ENCODE measurements around the gene GALNT10. TPM values are rescaled to one million over a fixed set of nuclear protein-coding genes. Genes with fewer than 3 reads are reported as not detected.
A peak's percentile ranks its signal among the peaks of the same experiment; 100 is the strongest.

The GALNT10 gene
- total RNA-seq, 1 donor from 2014 or later: 4.8 TPM

DNA sequence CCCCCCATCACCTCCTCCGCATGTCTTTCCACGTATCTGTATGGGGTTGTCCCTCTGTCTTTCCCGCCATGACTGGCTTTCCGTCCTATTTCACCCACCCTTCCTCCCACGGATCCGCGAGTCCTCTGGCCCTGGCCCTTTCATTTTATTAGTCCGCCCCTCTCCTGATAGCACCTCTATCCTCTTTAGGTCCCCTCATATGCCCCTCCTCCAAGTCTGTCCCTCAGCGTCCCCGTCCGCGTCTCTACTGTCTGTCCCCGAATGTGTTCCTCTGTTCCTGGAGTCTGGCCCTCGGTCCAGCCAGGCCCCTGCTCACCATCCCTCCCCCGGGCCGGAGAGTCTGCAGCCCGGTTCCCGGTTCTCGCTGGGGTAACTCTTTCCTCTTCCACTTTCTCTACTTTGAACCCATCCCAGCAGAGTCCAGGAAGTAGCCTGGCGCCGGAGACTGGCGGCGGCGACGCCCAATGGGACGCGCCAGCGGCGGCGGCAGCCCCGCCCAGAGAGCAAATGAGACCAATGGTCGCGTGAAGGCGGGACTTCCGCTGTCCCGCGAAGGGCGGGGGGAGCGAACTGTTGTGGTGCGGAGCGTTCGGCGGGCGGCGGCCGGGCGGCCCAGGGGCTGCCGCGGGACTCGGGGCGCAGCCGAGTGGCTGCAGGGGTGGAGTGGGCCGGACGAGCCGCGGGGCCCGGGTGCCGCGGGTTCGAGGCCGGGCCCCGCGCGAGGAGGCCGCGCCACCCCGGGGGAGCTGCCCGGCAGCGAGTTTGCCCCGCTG, 255.1 kb downstream of the GALNT10 start, which contains the start of gene SAP30L:
TSS of gene SAP30L (plus strand) at position 576 of the 773 bp plus-strand sequence. CDS start 608 bp downstream, outside the sequence.
- TF ChIP-seq, protein P1, sequence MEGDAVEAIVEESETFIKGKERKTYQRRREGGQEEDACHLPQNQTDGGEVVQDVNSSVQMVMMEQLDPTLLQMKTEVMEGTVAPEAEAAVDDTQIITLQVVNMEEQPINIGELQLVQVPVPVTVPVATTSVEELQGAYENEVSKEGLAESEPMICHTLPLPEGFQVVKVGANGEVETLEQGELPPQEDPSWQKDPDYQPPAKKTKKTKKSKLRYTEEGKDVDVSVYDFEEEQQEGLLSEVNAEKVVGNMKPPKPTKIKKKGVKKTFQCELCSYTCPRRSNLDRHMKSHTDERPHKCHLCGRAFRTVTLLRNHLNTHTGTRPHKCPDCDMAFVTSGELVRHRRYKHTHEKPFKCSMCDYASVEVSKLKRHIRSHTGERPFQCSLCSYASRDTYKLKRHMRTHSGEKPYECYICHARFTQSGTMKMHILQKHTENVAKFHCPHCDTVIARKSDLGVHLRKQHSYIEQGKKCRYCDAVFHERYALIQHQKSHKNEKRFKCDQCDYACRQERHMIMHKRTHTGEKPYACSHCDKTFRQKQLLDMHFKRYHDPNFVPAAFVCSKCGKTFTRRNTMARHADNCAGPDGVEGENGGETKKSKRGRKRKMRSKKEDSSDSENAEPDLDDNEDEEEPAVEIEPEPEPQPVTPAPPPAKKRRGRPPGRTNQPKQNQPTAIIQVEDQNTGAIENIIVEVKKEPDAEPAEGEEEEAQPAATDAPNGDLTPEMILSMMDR (IDR thresholded peaks at IDR 0.05; ENCODE audit: partially characterized antibody, unreplicated experiment): no peak
- peak; percentile 96 for DNase-seq
- Mint-ChIP-seq H3K27ac (ENCODE audit: unreplicated experiment) (no peak within 1 kb of the TSS), H3K9me3 (ENCODE audit: unreplicated experiment) (peaks cover 2% of the 10 kb centered on the region), H3K36me3 (ENCODE audit: unreplicated experiment) (no peaks in the 10 kb centered on the region), H3K4me3 (ENCODE audit: unreplicated experiment) (peak within 1 kb of the TSS; percentile 96), H3K27me3 (ENCODE audit: unreplicated experiment) (no peaks in the 10 kb centered on the region), H3K4me1 (ENCODE audit: low read depth, unreplicated experiment) (peaks cover 12% of the 10 kb centered on the region)

DNA sequence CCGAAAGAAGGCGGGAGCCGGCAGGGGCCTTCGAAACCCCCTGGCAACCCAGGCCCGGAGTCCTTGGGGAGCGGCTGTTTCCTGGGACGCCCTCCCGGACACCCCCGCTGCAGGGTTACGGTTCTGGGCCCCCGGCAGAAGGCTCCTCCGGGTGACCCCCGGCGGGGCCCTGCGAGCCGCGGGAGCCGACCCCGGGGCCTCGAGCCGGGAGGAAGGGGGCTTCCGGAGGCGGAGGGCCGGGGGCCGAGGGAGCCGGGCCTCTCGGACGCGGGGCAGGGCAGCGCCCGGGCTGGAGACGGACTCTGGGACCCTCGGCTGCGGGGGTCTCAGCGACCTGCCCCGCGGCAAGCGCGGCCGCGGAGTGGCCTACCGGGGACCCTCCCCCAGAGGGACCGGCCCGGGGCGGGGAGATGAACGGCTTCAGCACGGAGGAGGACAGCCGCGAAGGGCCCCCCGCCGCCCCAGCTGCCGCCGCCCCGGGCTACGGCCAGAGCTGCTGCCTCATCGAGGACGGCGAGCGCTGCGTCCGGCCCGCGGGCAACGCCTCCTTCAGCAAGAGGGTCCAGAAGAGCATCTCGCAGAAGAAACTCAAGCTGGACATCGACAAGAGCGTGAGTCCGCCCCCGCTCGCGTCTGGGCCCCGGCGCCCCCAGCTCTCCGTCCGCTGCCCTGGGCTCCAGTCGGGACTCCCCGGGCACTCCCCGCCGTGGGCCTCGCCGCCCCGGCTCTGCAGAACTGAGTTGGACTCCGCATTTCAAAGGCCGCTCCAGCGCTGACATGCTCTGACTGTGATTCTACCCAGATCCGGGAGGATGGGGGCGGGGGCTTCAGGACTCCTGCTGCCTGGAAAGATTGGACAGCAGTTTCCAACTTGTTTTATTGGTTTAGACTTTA, 255.9 kb downstream of the GALNT10 start:
- Mint-ChIP-seq H3K4me1 (ENCODE audit: low read depth, unreplicated experiment) (peaks cover 12% of the 10 kb centered on the region), H3K36me3 (ENCODE audit: unreplicated experiment) (no peaks in the 10 kb centered on the region), H3K9me3 (ENCODE audit: unreplicated experiment) (peaks cover 2% of the 10 kb centered on the region), H3K27ac (ENCODE audit: unreplicated experiment) (no peak overlapping the region), H3K27me3 (ENCODE audit: unreplicated experiment) (no peaks in the 10 kb centered on the region), H3K4me3 (ENCODE audit: unreplicated experiment) (peak overlapping the region; percentile 91)
- DNase-seq: peak; percentile 74
- TF ChIP-seq, protein P1 (IDR thresholded peaks at IDR 0.05; ENCODE audit: partially characterized antibody, unreplicated experiment): no peak

DNA sequence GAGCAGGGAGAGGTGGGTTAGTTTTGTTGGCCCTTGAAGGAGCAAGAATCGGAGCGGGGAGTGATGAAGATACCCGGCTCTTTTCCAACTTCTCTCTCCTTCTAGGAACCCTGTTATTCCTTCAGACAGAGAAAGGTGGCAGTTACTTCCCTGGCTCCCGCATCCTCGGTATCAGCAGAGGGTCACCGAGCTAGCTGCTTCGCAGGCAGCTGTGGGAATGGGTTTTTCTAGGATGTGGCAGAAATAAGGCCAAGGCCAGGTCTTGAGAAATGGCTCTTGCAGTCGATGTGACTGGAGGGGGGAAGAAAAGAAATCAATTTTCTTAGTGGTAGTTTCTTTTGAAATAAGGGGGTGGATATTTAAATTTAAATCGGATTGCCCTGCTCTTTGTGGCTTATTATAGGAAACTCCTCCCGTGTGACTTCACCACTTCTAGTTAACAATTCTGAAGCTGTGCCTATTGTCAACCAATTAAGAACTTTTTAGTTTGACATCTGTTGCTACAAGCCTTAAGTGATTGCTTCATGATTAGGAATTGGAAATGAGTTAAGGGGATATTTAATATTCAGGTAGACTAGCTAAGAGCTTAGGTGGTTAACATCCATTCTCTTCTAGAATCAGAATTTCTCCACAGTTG, 256.7 kb downstream of the GALNT10 start:
- H3K27ac Mint-ChIP-seq (ENCODE audit: unreplicated experiment): no peak overlapping the region
- H3K4me1 Mint-ChIP-seq (ENCODE audit: low read depth, unreplicated experiment): peaks cover 12% of the 10 kb centered on the region
- peak; percentile 25 for DNase-seq
- H3K4me3 Mint-ChIP-seq (ENCODE audit: unreplicated experiment): peak overlapping the region; percentile 91
- no peaks in the 10 kb centered on the region for H3K27me3 Mint-ChIP-seq (ENCODE audit: unreplicated experiment)
- TF ChIP-seq, protein P1 (IDR thresholded peaks at IDR 0.05; ENCODE audit: partially characterized antibody, unreplicated experiment): no peak
- no peaks in the 10 kb centered on the region for H3K36me3 Mint-ChIP-seq (ENCODE audit: unreplicated experiment)
- H3K9me3 Mint-ChIP-seq (ENCODE audit: unreplicated experiment): peaks cover 2% of the 10 kb centered on the region

DNA sequence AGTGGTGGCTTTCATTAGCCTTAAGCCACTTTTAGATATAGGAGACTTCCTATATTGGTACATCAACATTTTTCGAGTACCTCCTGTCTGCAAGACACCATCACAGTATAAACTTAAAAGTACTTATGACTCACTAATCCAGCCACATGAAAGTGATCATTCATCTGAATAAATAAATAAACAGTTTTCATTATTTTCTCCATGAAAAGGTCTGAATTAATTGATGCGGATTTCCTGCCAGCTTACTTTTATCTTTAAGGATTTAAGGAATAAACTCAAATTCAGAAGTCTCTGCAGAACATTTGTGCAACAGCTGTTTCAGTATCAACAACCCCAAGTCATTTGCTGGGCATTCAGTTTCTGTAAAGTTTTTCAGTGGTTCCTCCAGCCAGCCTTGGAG, 259.3 kb downstream of the GALNT10 start:
- Mint-ChIP-seq H3K4me1 (ENCODE audit: low read depth, unreplicated experiment) (peaks cover 9% of the 10 kb centered on the region), H3K9me3 (ENCODE audit: unreplicated experiment) (no peaks in the 10 kb centered on the region), H3K27ac (ENCODE audit: unreplicated experiment) (no peak overlapping the region), H3K27me3 (ENCODE audit: unreplicated experiment) (no peaks in the 10 kb centered on the region), H3K4me3 (ENCODE audit: unreplicated experiment) (no peak overlapping the region), H3K36me3 (ENCODE audit: unreplicated experiment) (no peaks in the 10 kb centered on the region)
- TF ChIP-seq, protein P1 (IDR thresholded peaks at IDR 0.05; ENCODE audit: partially characterized antibody, unreplicated experiment): no peak
- no peak for DNase-seq
